Kidney (tissue), 14 donors: Measurements from ENCODE around the gene PCYOX1L. TPM values are rescaled to one million over a fixed set of nuclear protein-coding genes. Genes with fewer than 3 reads are reported as not detected.
"Not testable (repeated sequence)": the region's sequence is repeated elsewhere in the genome, so short reads cannot be mapped to it uniquely, and the experiment has no call there.

ENCODE experiments used
- DNase-seq, 5 donors: peaks; one replicate each; pipeline ENCODE4 v3.0.0-alpha.2; 2013 to 2020
- FAIRE-seq: peaks from 2 replicates; lab custom pipeline; 2012; peaks lifted over from hg19 to GRCh38; lab: Jason Lieb, UNC
- H3K27ac ChIP-seq, 2 donors: one replicate each; pipeline ENCODE4 v1.7.0; 2013; ENCODE audit warnings: low read depth in 2 of 2, low read length in 2 of 2, inconsistent platforms in 1 of 2
- H3K27me3 ChIP-seq: one replicate; pipeline ENCODE4 v1.7.1; 2013; ENCODE audit warnings: low read length, inconsistent platforms; ENCODE audit not compliant: control insufficient read depth, insufficient read depth
- H3K36me3 ChIP-seq, 3 donors: one replicate each; pipeline versions ENCODE4 v1.7.0 to v1.7.1; 2013; ENCODE audit warnings: low read length in 3 of 3, control low read depth in 1 of 3, inconsistent platforms in 1 of 3; ENCODE audit not compliant: insufficient read depth in 3 of 3, control insufficient read depth in 2 of 3
- H3K4me1 ChIP-seq, 3 donors: one replicate each; pipeline versions ENCODE4 v1.7.0 to v1.7.1; 2013; ENCODE audit warnings: low read length in 3 of 3, inconsistent platforms in 1 of 3, low read depth in 1 of 3; ENCODE audit not compliant: control insufficient read depth in 2 of 3, insufficient read depth in 2 of 3
- H3K4me3 ChIP-seq, 3 donors: one replicate each; pipeline versions ENCODE4 v1.7.0 to v1.8.1; 2013; ENCODE audit warnings: low read length in 3 of 3, control low read depth in 1 of 3, inconsistent platforms in 1 of 3
- H3K9ac ChIP-seq, 3 donors: one replicate each; pipeline versions ENCODE4 v1.7.0 to v1.7.1; 2013; ENCODE audit warnings: low read length in 3 of 3, control low read depth in 1 of 3, inconsistent platforms in 1 of 3
- H3K9me3 ChIP-seq, 3 donors: one replicate each; pipeline versions ENCODE4 v1.7.0 to v1.7.1; 2013; ENCODE audit warnings: low read length in 3 of 3, control low read depth in 1 of 3, inconsistent platforms in 1 of 3; ENCODE audit not compliant: control insufficient read depth in 2 of 3, insufficient read depth in 1 of 3
- CTCF ChIP-seq: IDR thresholded peaks from 3 replicates; pipeline ENCODE4 v1.5.1; 2012; ENCODE audit warnings: mild to moderate bottlenecking, moderate library complexity, borderline replicate concordance; ENCODE audit not compliant: insufficient read depth; ENCODE audit errors: extremely low read depth
- intact Hi-C: fragments of 100-400 bp; cut with DNase I; formaldehyde crosslinking; loops from one replicate; pipeline ENCODE4 v1.11.1; 2022
- polyA plus RNA-seq: library from polyadenylated mRNA; stranded (reverse); fragments of 350-450 nt; fragmentation: Illumina TruSeq; extraction: RNeasy Lipid Tissue Mini Kit (QIAGEN cat#74804); gene quantifications from one replicate; pipeline ENCODE4 v1.2.3, GENCODE V29; 2014; ENCODE audit warnings: low read depth, low replicate concordance; ENCODE audit not compliant: insufficient read depth
- total RNA-seq: library from RNA; stranded (reverse); fragmentation: NEBNext Ultra II Directional; extraction: Animal tissue kit (Norgen Biotek cat#: 25700); gene quantifications from one replicate; pipeline ENCODE4 v1.2.1, GENCODE V29; 2021
- donor health status: control.
- donor health status: control.
- donor health status: control.
- donor health status: control.
- donor health status: control.
- donor health status: DM: yes; HTN: yes; CAD: no.
- donor health status: Normal renal cell carcinoma (clear cell type).

Gene PCYOX1L
- total and polyA plus RNA-seq, 2 donors from 2014 or later, result 7.2 to 9.0 TPM

GRCh38 chr5:149388498-149389190 lies 30.8 kb downstream of the PCYOX1L start:
- no peaks in the 10 kb centered on the region for H3K9me3 ChIP-seq
- intact Hi-C loops, result no loop called here
- DNase-seq, result no peak

GRCh38 chr5:149389552-149390495 lies 32.0 kb downstream of the PCYOX1L start:
- intact Hi-C loops, result no loop called here
- H3K27me3 ChIP-seq, result no peaks in the 10 kb centered on the region
- no peaks in the 10 kb centered on the region for H3K36me3 ChIP-seq
- FAIRE-seq, result no peak
- no peak overlapping the region for H3K9ac ChIP-seq
- H3K27ac ChIP-seq, result no peak overlapping the region
- H3K9me3 ChIP-seq, result no peaks in the 10 kb centered on the region
- H3K4me3 ChIP-seq, result no peak overlapping the region
- DNase-seq, result no peak
- peaks cover 0 to 5% (median 0%) of the 10 kb centered on the region in 3 donors for H3K4me1 ChIP-seq
- no peak for TF ChIP-seq CTCF

More at GRCh38 chr5:149388498-149389190, 30.8 kb downstream of the PCYOX1L start:
- FAIRE-seq, result no peak
- Histone ChIP-seq H3K36me3 (no peaks in the 10 kb centered on the region), H3K4me1 (peaks cover 0 to 5% (median 0%) of the 10 kb centered on the region in 3 donors), H3K27ac (no peak overlapping the region), H3K27me3 (no peaks in the 10 kb centered on the region), H3K9ac (no peak overlapping the region), H3K4me3 (no peak overlapping the region)
- no peak for TF ChIP-seq CTCF

GRCh38 chr5:149391076-149391475 lies 33.2 kb downstream of the PCYOX1L start:
- intact Hi-C loops, H3K9ac ChIP-seq, FAIRE-seq, H3K27me3 ChIP-seq, H3K27ac ChIP-seq, H3K9me3 ChIP-seq, DNase-seq, H3K4me1 ChIP-seq, H3K36me3 ChIP-seq, H3K4me3 ChIP-seq: not testable (repeated sequence)

- no peaks in the 10 kb centered on the region for H3K27me3 ChIP-seq
- no peaks in the 10 kb centered on the region for H3K36me3 ChIP-seq
- no peak overlapping the region for H3K4me3 ChIP-seq
- no peak overlapping the region for H3K27ac ChIP-seq
- FAIRE-seq (no peak), DNase-seq (no peak)
- H3K4me1 ChIP-seq, result peaks cover 0 to 5% (median 0%) of the 10 kb centered on the region in 3 donors
- no peaks in the 10 kb centered on the region for H3K9me3 ChIP-seq
- H3K9ac ChIP-seq, result no peak overlapping the region
- intact Hi-C loops, result no loop called here
- TF ChIP-seq CTCF, result no peak
These were observed 33.7 kb downstream of the PCYOX1L start for GRCh38 chr5:149391524-149391923.
